IgD-negative memory B cell (primary cell): ENCODE measurements around the gene FAM120A. TPM values are rescaled to one million over a fixed set of nuclear protein-coding genes. Genes with fewer than 3 reads are reported as not detected.

ENCODE experiments used
- H3K27ac Mint-ChIP-seq, 3 donors: one replicate each; pipeline ENCODE4 v1.8.0; 2020 to 2022; ENCODE audit warnings: mild to moderate bottlenecking in 3 of 3, mixed read lengths in 3 of 3, moderate library complexity in 1 of 3
- H3K27me3 Mint-ChIP-seq: one replicate; pipeline ENCODE4 v1.8.0; 2021; ENCODE audit warnings: mixed read lengths
- H3K36me3 Mint-ChIP-seq: one replicate; pipeline ENCODE4 v1.8.0; 2020; ENCODE audit warnings: mild to moderate bottlenecking, mixed read lengths
- H3K4me1 Mint-ChIP-seq, 3 donors: one replicate each; pipeline ENCODE4 v1.8.0; 2020 to 2022; ENCODE audit warnings: mixed read lengths in 3 of 3, mild to moderate bottlenecking in 1 of 3
- H3K4me3 Mint-ChIP-seq, 4 donors: one replicate each; pipeline ENCODE4 v1.8.0; 2020 to 2022; ENCODE audit warnings: mild to moderate bottlenecking in 4 of 4, mixed read lengths in 4 of 4, moderate library complexity in 3 of 4
- H3K9me3 Mint-ChIP-seq, 3 donors: one replicate each; pipeline ENCODE4 v1.8.0; 2020 to 2021; ENCODE audit warnings: mixed read lengths in 3 of 3, mild to moderate bottlenecking in 1 of 3
- polyA plus RNA-seq: library from polyadenylated mRNA; unstranded; fragments of 300-500 nt; fragmentation: Illumina TruSeq; gene quantifications from one replicate; pipeline ENCODE4 v1.2.3, GENCODE V29; 2021

Gene FAM120A
- polyA plus RNA-seq, 1 donor from 2014 or later = 14.5 TPM

DNA sequence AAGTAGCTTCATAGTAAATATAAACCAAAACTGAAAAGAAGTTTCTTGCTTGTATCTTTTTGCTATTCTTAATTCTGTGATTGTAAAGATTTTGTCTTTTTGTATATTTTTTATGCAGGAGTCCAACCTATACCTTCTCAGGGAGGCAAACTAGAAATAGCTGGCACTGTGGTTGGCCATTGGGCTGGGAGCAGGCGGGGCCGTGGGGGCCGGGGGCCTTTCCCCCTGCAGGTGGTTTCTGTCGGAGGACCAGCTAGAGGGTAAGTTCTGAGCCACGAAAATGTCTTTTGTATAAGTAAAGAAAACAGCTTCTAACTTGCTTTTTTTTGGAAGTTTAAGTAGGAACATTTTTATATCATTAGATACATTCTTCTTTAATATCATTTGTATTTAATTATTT lies 109.5 kb downstream of the FAM120A start:
- H3K4me3 Mint-ChIP-seq = no peak overlapping the region
- H3K36me3 Mint-ChIP-seq = no peaks in the 10 kb centered on the region

DNA sequence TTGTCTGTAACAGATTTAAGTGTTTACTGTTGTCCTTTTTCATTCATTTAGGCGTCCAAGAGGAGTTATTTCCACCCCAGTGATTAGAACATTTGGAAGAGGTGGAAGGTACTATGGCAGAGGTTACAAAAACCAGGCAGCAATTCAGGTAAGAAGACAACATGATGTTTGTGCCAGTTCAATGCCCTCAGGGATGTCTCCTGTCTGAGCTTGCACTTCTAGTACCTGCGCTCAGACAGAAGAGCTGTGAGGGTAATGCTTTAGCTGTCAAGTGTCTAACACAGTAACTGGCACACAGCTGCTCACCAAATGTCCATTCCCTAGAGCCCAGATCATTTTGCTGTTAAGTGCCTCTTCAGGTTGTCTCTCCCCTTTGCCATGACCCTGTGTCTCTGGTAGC lies 110.7 kb downstream of the FAM120A start:
- H3K9me3 Mint-ChIP-seq = no peaks in the 10 kb centered on the region
- H3K4me1 Mint-ChIP-seq = peaks cover 6 to 18% (median 14%) of the 10 kb centered on the region in 3 donors
- no peaks in the 10 kb centered on the region for H3K36me3 Mint-ChIP-seq
- no peak overlapping the region for H3K4me3 Mint-ChIP-seq
- H3K27me3 Mint-ChIP-seq = no peaks in the 10 kb centered on the region
- no peak overlapping the region for H3K27ac Mint-ChIP-seq

More for the DNA sequence above, 109.5 kb downstream of the FAM120A start:
- H3K4me1 Mint-ChIP-seq = peaks cover 3 to 11% (median 10%) of the 10 kb centered on the region in 3 donors
- H3K9me3 Mint-ChIP-seq = no peaks in the 10 kb centered on the region
- no peak overlapping the region for H3K27ac Mint-ChIP-seq
- H3K27me3 Mint-ChIP-seq = no peaks in the 10 kb centered on the region

DNA sequence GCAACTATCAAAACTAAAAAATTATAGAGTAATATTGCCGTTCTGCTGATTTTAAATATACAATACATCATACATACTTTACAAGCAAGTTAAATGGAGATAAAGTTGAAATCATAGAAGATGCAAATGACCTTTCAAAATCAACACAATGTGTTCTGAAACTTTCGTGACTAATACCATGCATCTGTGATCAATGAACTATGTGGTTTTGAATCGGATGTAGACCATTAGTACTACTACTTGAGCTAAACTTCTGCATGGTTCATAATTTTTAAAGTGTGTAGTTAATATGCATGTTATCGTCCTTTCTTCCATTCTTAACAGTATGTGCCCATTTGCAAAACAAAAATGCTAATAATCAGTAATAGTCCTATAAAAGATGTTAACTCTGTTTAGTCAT lies 113.6 kb downstream of the FAM120A start:
- peaks cover 12 to 33% (median 21%) of the 10 kb centered on the region in 3 donors for H3K4me1 Mint-ChIP-seq
- H3K27ac Mint-ChIP-seq = peak overlapping the region in 1 of 3 donors; percentile 86
- no peak overlapping the region for H3K4me3 Mint-ChIP-seq
- peaks cover 6% of the 10 kb centered on the region for H3K36me3 Mint-ChIP-seq
- H3K27me3 Mint-ChIP-seq = no peaks in the 10 kb centered on the region
- no peaks in the 10 kb centered on the region for H3K9me3 Mint-ChIP-seq

DNA sequence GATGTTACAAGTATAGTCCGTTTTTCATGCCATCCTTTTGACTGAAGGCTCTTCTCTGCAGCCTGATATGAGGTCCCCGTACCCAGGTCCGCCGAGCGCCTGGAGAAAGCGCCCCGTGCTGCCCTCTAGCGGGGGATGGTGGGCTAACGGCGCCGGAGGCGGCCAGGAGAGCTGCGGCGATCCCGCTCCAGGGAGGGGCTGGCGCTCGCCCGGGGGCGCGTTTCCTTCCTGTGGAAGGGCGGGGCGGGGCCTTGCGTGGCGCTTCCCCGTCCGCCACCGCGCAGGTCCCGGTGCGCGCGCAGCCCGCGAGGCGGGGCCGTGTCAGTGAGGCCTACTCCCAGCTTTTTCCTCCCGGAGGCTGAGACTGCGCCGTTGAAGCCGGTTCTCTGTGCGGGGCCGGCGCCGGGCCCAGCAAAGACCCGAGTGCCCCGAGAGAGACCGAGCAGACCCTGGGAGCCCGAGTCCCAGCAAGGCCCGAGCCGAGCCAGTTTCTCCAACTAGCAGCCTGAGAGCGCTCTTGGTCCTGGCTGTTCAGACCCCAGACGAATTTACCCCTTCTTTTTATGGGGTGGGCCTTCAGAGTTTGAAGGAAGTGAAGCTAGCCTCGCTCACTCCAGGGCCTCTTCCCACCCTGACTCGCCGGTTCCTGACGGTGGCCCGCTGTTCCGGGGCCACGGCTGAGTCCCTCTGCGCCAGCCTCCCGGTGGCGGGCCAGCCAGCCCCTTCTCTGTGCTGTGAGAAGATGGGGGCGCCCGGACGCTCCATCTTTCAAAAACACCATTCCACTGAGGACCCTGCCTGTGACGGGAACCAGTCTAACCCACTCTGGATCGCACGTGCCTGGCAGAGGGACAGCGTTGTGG lies 115.2 kb downstream of the FAM120A start:
- peaks cover 12 to 37% (median 21%) of the 10 kb centered on the region in 3 donors for H3K4me1 Mint-ChIP-seq
- peak overlapping the region; percentile 86 to 97 (median 94) for H3K27ac Mint-ChIP-seq
- peaks cover 0 to 2% (median 0%) of the 10 kb centered on the region in 3 donors for H3K9me3 Mint-ChIP-seq
- no peaks in the 10 kb centered on the region for H3K27me3 Mint-ChIP-seq
- peak overlapping the region; percentile 78 to 90 (median 84) for H3K4me3 Mint-ChIP-seq
- H3K36me3 Mint-ChIP-seq = peaks cover 8% of the 10 kb centered on the region

DNA sequence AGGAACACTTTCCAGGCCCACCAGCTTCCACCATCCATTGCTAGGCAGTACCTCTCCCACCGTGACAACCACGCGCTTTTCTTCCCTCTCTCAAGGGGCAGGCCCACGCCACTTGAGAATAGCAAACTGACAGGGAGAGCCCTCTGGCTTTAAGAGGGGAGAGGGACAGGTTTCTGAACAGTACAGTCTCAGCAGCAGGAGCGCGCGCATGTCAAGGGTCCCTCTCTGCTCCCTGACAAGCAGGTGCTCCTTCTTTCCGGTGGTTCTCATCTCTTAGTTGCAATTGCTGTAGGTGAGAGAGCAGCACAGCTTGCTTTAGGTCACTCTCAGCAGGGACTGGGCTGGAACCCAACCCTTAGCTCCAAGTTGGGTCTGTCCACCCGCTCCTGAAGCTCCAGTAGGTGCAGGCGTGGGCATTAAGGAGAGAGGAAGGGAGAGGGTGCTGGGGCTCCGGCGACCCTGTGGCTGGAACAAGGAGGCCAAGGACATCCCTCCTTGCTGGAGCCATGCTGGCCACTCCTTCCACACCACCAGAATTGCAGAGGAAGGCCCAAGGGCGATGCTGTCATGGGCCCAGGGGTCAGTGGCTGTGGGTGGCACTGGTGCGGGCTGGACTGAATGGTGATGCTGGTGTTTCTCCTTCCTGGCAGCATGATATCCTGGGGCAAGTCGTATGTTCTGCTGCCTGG lies 115.9 kb downstream of the FAM120A start:
- H3K27me3 Mint-ChIP-seq = no peaks in the 10 kb centered on the region
- peaks cover 0 to 2% (median 0%) of the 10 kb centered on the region in 3 donors for H3K9me3 Mint-ChIP-seq
- H3K27ac Mint-ChIP-seq = peak overlapping the region; percentile 86 to 97 (median 94)
- H3K4me1 Mint-ChIP-seq = peaks cover 12 to 37% (median 21%) of the 10 kb centered on the region in 3 donors
- H3K4me3 Mint-ChIP-seq = peak overlapping the region; percentile 78 to 90 (median 84)
- peaks cover 10% of the 10 kb centered on the region for H3K36me3 Mint-ChIP-seq

DNA sequence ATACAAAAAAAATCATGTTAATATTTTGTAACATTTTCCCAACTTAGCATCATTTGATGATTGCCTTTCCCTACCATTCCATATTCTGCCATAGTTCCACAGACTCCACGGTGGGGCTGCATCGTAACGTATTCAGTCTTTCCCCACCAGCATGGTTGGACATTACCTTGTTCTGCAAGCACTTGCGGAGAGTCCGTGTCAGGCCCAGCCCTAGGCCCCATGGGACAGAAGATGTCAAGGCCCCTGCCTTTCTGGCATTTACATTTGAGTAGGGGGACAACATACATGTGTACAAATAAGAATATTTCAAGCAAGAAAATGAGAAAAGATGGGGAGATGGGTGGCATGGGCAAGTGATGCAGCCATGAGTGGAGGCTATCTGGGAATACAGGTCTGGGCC lies 116.7 kb downstream of the FAM120A start:
- peaks cover 12 to 37% (median 21%) of the 10 kb centered on the region in 3 donors for H3K4me1 Mint-ChIP-seq
- H3K27ac Mint-ChIP-seq = peak overlapping the region in 1 of 3 donors; percentile 88
- H3K4me3 Mint-ChIP-seq = peak overlapping the region in 1 of 4 donors; percentile 78
- peaks cover 10% of the 10 kb centered on the region for H3K36me3 Mint-ChIP-seq
- H3K27me3 Mint-ChIP-seq = no peaks in the 10 kb centered on the region
- peaks cover 0 to 2% (median 0%) of the 10 kb centered on the region in 3 donors for H3K9me3 Mint-ChIP-seq

DNA sequence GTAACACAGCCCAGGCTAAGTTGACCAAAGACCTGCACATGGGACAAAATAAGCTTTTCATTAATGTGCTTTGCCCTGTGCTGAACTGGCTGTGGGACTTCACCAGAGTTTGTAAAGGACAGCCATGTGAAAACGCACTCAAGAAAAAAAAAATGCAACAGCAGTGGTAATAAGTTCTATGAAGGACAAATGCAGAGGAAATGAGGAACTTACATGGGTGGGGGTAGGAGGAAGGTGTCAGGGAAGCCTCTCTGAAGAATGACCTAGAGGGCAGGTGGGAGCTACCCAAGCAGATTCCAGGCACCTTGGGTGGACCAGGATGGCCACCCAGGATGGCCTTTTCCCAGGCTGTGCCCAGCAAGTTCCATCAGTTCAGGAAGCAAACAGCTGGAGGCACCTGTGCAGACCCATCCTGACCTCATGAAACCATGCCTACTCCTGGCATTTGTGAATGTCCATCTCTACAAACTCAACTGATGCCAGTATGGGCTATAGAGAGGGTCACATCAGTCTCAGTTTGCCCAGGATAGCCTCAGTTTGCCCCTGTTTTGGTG lies 118.2 kb downstream of the FAM120A start:
- H3K4me3 Mint-ChIP-seq = peak overlapping the region in 1 of 4 donors; percentile 90
- H3K36me3 Mint-ChIP-seq = peaks cover 10% of the 10 kb centered on the region
- peaks cover 0 to 2% (median 0%) of the 10 kb centered on the region in 3 donors for H3K9me3 Mint-ChIP-seq
- peak overlapping the region in 2 of 3 donors; percentile 73 to 88 for H3K27ac Mint-ChIP-seq
- peaks cover 12 to 37% (median 21%) of the 10 kb centered on the region in 3 donors for H3K4me1 Mint-ChIP-seq
- no peaks in the 10 kb centered on the region for H3K27me3 Mint-ChIP-seq

DNA sequence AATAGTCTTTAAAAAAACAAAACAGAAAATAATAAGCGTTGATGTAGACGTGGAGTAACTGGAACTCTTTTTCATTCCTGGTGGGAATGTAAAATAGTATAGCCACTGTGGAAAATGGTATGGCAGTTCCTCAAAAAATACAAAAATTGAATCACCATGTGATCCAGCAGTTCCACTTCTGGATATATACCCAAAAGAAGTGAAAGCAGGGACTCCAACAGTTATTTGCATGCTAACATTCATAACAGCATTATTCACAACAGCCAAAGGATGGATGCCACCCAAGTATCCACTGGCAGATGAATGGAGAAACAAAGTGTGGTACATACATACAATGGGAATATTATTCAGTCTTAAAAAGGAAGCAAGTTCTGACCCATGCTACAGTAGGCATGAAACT lies 120.7 kb downstream of the FAM120A start:
- Mint-ChIP-seq H3K27me3 (no peaks in the 10 kb centered on the region), H3K4me3 (peak overlapping the region in 1 of 4 donors; percentile 38), H3K4me1 (peaks cover 8 to 18% (median 11%) of the 10 kb centered on the region in 3 donors), H3K36me3 (peaks cover 10% of the 10 kb centered on the region), H3K27ac (peak overlapping the region in 1 of 3 donors; percentile 24), H3K9me3 (peaks cover 0 to 2% (median 0%) of the 10 kb centered on the region in 3 donors)

DNA sequence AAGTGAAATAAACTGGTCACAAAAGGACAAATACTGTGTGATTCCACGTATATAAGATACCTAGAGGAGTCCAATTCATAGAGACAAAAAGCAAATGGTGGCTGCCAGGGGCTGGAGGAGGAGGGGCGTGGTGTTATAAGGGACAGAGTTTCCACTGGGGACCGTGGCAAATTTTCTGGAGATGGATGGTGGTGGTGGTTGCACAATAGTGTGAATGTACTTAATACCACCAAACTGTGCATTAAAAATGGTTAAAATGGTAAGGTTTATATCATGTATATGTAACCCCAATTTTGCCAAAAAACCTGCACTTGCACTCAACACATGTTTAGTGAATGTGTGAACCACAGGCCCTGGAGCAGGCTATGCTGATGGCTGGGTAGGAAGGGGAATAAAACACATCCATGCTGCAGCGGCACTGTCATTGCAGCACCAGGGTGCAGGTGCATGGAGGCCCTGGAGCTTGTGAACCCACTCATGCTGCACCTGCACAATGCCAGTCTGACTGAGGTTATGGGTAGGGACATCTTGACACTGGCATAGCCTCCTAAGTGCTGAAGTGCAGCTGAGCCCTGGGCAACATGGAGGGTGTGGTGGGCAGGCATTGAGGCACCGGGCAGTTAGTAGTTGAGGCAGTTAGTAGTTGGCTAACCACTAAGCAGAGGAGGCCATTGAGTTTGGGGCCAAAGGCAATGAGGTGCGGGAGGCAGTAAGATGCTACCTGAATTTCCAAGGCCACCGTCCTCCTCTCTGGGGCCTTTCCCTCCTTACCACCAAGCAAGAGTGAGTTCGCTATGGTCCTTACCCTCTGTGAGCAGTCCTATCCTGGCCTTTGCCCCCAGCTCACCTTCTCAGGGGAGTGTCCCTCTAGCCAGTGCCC lies 121.4 kb downstream of the FAM120A start:
- Mint-ChIP-seq H3K4me3 (peak overlapping the region in 2 of 4 donors; percentile 38 to 49), H3K27ac (peak overlapping the region in 2 of 3 donors; percentile 17 to 24), H3K27me3 (no peaks in the 10 kb centered on the region), H3K4me1 (peaks cover 9 to 12% (median 12%) of the 10 kb centered on the region in 3 donors), H3K9me3 (peaks cover 0 to 2% (median 0%) of the 10 kb centered on the region in 3 donors), H3K36me3 (peaks cover 10% of the 10 kb centered on the region)

DNA sequence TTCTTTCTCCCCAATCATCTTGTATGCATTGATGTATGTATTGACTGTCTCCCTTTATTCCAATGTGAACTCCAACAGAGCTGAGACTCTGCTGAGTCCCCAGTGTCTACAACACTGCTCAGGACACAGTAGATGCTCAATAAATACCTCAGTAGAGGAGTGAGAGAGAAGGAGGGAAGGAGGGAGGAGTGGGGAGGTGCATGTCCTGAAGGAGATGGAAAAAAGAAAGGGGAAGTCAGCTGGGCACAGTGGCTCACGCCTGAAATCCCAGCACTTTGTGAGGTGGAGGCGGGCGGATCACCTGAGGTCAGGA lies 122.0 kb downstream of the FAM120A start:
- Mint-ChIP-seq H3K9me3 (peaks cover 0 to 2% (median 0%) of the 10 kb centered on the region in 3 donors), H3K27me3 (no peaks in the 10 kb centered on the region), H3K27ac (peak overlapping the region in 1 of 3 donors; percentile 17), H3K4me1 (peaks cover 11 to 15% (median 14%) of the 10 kb centered on the region in 3 donors), H3K4me3 (peak overlapping the region in 2 of 4 donors; percentile 38 to 49), H3K36me3 (peaks cover 10% of the 10 kb centered on the region)

DNA sequence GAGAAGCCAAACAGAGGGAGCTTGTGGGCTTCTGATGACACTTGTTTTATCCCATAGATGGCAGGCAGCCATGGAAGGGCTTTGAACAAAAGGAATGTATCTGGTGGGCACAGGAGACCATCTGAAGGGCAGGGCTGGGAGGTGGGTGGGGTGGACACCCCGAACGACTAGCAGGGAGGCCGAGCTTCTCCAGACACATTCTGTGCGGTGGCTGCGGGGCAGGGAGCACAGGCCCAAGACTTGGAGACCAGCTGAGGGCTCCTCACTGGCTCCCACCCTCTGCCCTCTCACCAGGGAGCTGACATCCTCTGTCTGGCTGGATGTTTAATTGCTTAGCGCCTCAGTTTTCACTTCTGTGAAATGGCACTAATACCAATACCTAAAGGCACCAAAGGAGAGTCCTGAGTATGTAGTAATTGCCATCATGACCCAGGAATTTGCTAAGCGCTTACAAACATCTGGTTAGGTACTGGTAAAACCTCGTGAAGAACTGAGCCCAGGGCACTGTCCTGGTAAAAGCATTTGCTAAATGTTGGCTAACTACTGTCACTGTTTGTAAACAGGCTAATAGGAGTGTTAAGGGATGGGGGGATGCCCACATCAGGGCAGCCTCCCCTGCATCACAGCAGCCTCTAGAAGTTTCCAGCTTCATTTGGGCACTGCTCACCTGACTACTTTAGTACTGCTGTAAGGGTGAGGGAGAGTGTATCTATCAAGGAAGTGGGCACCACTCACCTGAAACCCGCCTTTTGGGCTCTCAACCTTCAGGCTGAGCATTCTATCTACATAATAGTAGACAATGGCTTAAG lies 122.8 kb downstream of the FAM120A start:
- Mint-ChIP-seq H3K36me3 (peaks cover 8% of the 10 kb centered on the region), H3K4me3 (peak overlapping the region; percentile 70 to 95 (median 90)), H3K4me1 (peaks cover 15 to 18% (median 17%) of the 10 kb centered on the region in 3 donors), H3K27me3 (no peaks in the 10 kb centered on the region), H3K9me3 (peaks cover 0 to 2% (median 0%) of the 10 kb centered on the region in 3 donors), H3K27ac (no peak overlapping the region)

DNA sequence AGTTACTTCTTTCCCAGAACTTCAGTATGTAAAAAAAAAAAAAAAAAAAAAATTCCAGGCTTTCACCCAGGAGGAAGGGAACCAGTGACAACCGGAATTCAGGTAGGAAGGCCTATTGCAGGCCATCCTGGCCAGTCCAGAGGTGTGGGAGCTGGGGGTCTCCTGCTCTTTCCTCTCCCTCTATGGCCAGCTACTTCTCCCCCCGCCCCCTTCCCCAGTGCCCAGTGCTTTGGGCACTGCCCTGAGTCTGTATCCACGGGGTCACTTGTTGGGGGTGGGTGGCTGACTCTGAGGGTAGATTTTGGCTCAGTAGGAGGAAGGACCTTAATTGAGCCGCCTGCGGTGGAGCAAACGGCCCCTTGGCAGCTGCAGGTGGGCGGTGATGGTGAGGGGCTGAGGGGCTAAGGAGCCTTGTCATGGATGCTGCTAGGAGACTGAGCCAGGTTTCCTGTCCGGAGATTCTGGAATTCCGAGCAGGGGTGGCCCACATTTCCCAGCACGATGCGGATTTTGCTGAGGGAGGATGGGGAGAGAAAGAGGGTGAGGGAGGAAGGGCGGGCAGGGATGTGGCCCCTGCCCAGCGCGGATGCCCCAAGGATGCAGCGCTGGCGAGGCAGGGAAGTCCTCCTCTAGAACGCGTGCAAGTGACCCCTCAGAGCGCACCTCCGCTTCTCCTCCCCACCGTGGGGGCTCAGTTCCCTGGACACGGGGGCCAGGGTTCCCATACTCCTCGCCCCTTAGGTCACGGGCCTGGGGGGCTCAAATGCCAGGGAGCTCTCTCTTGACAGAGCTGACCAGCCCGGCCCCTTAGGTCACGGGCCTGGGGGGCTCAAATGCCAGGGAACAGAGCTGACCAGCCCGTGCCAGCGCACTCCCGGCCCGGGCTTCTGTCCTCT lies 123.7 kb downstream of the FAM120A start:
- Mint-ChIP-seq H3K36me3 (peaks cover 4% of the 10 kb centered on the region), H3K9me3 (peaks cover 0 to 2% (median 0%) of the 10 kb centered on the region in 3 donors), H3K4me1 (peaks cover 14 to 21% (median 16%) of the 10 kb centered on the region in 3 donors), H3K4me3 (peak overlapping the region; percentile 87 to 95 (median 94)), H3K27ac (peak overlapping the region; percentile 74 to 90 (median 80)), H3K27me3 (no peaks in the 10 kb centered on the region)
